Inferior parietal cortex (tissue), 1 donor: Measurements from ENCODE around the gene JARID2.
A peak's percentile ranks its signal among the peaks of the same experiment; 100 is the strongest.
"Not testable (repeated sequence)": the region's sequence is repeated elsewhere in the genome, so short reads cannot be mapped to it uniquely, and the experiment has no call there.

Source experiments
- DNase-seq: peaks from one replicate; pipeline ENCODE4 v3.0.0-alpha.2; 2016; ENCODE audit errors: extremely low spot score

Gene JARID2

DNA sequence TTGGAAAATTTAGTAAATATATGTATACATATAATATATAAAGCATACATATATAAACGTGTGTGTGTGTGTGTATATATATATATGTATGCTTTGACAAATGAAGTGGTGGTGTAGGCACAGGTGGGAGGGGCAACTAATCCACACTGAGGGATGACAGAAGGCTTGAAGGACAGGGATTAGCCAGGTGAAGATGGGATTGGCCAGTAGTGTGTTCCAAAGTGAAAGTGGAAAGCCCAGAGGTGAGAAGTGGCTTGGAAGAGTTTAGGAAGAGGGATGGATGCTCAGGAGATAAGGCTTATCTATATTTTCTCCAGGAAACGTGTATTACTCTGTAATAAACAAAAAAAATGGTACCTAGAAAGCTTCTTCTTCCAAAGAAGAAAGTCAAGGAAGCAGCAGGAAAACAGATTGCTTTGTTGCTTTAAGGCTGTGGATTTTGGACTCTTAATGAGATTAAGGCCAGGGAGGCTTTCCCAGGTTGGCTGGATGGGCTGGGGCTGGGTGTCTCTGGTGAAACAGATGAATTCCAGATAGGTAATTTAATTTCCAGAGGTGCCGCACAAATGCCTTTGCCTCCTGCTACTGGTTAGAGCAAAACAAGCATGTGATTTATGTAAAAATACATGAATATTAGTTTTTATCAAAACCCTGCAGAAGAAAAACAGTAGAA is 63.9 kb downstream of the JARID2 start:
- no peak for DNase-seq

DNA sequence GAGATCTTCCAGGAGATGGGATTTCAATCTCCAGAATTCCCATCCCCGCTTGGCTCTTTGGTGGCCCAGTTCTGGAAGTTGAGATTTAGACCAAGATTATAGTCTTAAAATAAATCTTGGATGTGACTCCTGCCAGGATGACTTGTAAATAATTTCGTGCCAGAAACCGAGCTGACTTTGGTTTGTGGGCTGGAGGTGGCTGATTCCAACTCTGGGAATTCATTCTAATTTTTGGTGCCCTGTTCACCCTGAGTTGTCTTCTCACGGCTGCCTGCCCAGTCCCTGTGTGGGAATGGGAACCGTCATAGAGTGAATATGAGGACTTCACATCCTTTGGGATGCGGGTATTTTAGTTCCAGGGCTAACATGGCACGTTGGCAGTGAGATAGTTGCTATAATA is 64.8 kb downstream of the JARID2 start:
- DNase-seq: no peak

DNA sequence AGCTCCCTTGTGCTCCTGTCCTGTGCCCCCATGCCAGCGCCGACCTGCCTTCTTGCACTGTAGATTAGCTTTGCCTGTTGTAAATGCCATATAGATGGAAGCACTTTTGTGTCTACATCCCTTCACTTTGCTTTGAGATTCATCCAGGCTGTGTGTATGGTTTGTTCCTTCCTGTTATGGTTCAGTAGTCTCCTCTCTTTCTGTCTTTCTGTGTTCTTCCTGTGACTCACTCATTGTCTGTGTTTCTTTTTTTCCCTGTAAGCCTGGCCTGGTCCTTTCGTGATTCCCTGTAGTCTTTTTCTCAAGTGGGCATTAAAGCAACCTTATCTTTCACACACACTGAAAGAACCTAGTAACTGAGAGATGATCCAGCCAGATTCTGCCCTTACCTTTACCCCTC is 66.6 kb downstream of the JARID2 start:
- DNase-seq: peak; percentile 30

GRCh38 chr6:15313367-15313766 is 67.5 kb downstream of the JARID2 start:
- peak; percentile 61 for DNase-seq

DNA sequence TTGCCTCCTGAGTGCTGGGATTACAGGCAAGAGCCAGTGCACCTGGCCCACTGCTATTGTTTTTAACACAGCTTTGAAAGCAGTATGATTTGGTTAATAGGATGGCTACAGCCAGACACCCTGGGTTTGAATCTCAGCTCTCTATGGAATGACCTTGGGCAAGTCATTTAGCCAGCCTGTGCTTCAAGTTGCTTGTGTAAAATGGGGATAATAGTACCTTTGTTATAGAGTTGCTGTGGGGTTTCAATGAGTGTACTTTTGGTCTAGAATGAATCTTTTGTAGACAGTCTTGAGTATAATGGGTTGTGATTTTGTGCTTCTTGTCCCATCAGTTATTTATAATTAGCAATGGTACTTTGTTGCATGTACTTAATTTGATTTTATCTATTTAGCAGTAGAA is 70.9 kb downstream of the JARID2 start:
- DNase-seq: no peak

DNA sequence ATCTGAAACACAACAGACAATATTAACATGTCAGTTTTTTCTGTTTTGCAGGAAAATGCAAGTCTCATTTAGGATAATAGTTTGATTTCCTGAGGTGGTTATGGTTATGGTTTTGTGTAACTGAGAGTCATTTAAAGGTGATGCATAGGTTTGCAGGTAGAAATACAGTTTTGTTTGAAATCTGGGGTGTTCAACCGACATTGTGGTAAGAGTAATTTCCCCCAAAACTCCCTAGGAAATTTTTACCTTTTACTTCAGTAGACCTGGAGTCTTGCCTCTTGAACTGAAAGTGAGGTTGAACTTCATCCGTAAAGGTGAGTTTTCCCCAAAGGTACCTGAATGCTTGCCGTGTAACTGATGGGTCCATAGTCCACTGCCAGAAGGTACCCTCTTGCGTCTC is 71.4 kb downstream of the JARID2 start:
- no peak for DNase-seq

- no peak for DNase-seq
Measured at GRCh38 chr6:15317934-15318902, 72.3 kb downstream of the JARID2 start.

DNA sequence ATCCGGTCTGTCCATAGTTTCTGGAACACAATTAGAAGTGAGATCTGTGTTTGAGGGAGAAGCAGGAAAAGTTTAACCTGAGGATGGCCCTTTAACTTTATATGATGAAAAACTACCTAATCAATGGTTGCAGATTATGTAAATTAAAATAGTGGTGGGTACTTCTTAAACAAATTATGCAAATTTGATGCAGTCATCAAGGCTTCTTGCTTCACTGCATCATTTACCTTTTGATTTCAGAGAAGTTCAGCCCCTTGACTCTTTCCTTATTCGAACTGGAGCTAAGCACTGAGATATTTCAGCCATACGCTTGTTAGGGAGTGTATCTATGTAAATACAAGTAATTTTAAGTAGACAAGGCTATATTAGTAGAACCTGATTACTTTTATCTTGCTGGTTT is 73.8 kb downstream of the JARID2 start:
- no peak for DNase-seq

DNA sequence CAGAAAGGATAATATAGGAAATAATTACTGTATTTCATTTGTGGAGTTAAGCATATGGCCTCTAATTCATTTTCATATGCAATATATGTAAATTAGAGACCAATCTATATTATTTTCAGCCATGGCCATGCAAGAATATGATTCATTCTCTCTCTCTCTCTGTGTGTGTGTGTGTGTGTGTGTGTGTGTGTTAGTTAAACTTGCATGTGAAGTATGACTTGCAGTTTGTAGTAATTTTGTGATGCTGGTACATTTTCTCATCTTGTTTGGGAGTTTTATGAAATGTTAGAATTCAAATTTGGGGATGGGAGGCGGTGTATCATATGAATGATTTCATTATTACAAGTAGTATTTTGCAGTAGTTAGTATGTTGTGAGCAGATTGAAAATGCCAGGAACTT is 74.8 kb downstream of the JARID2 start:
- DNase-seq: no peak

DNA sequence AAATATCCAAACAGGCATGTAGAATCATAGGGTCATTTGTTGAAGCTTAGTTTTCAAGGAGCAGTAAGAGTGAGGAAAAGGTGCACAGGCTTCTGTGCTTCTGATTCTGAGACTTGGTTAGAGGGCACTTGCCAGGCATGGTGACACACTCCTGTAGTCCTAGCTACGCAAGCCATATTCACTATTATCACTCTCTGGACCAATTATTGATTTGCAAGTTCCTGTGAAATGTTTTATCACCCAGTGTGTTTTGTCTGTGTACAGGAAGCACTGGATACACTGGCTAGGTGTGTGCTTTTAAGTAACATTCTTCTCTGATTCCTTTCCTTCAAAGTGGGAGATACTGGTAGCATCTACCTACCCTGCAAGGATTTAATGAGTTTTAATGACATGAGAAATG is 76.3 kb downstream of the JARID2 start:
- no peak for DNase-seq

DNA sequence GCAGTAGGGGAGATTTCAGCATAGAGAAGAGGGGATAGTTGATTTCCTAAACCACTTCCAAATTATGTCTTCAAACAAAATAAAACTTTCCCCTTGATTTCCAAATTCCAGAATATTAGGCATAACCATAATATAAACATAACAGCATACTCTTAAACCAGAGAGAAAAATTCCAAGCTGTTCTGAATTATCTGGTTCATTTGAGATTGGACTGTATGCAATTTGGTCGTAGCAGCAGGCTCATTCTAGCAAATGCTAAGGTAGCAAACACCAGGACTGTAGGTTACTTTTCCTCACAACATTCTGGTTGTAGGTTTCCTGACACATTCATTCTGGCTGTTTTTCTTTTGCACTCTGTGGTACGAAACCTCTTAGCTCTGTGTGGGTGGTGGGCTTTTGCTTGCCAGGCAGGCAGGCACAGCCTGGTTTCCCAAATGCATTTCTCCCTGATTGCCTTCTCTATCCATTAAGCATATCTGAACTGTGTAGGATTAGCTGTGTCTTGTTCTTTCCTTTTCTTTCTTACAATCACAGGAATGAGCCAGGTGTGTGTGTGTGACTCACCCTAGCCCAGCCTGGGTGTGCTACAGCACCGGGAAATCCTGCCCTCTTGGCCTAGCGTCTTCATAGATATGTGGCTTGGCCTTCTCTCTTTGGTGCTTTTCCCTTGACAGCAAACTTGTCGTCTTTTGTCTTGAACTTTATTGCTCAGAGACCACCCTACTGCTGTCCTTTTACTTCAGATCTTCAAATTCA is 77.1 kb downstream of the JARID2 start:
- DNase-seq: no peak

DNA sequence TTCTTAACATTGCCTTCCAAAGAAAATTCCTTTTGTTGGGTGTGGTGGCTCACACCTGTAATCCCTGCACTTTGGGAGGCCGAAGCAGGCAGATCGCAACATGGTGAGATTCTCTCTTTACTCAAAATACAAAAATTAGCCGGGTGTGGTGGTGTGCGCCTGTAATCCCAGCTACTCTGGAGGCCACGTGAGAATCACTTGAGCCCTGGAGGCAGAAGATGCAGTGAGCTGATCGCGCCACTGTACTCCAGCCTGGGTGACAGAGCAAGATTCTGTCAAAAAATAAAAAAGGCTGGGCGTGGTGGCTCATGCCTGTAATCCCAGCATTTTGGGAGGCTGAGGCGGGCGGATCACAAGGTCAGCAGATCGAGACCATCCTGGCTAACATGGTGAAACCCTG is 77.7 kb downstream of the JARID2 start:
- not testable (repeated sequence) for DNase-seq

DNA sequence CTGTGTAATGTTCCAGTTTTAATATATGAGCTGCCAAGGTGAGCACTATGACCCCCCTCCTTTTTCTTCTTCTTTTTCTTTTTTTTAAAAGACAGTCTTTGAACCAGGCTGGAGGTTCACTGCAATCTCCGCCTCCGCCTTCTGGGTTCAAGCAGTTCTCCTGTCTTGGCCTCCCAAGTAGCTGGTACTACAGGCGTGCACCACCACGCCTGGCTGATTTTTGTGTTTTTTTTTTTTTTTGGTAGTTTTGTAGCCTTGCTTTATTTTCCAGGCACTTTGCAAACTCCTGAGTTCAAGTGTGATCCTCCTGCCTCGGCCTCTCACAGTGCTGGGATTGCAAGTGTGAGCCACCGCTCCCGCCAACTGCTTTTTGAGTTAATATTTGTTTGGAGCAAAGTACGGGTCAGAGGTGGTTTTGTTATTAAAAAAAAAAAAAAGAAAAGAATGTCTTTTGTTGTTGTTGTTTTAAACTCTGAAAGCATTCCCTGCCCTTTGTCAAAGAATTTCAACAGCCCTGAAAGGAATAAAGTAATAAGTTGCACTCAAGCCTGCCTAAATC is 78.6 kb downstream of the JARID2 start:
- DNase-seq: no peak

DNA sequence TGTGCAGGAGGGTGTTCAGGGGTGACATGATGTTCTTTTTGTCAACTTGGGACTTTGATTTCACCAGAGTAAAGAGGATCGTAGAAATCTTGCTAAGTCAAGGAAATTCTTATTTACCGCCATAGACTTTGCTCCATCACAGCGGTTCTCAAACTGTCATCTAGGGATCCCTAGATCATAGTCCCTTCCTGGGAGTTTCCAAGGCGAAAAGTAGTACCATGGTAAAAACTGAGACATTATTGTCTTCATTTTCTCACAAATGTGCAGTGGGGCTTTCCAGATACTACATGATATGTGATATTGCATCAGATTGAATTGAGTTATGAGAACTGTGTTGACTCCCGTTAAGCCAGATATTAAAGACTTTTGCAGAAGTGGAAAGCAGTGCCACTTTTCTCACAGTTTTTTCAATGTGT is 79.7 kb downstream of the JARID2 start:
- no peak for DNase-seq

- DNase-seq: no peak
Measured at GRCh38 chr6:15326067-15326614, 80.3 kb downstream of the JARID2 start.

DNA sequence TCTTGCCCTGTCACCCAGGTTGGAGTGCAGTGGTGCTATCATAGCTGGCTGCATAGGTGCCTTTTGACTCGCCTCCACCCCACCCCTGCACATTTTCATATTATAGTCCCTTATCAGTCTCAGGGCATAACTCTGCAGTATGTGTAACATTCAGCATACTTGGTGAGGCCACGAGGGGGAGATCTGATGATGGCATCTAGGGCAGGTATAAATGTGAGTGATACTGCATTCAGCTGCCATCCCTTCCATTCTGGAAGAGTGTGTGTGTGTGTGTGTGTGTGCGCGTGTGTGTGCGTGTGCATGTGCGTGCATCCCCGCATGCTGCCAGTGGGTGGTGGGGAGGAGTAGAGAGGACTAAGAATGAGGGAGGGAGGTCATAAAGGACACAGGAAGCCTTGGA is 81.4 kb downstream of the JARID2 start:
- DNase-seq: no peak

- no peak for DNase-seq
Measured at GRCh38 chr6:15329197-15329671, 83.4 kb downstream of the JARID2 start.

GRCh38 chr6:15330174-15330944 is 84.5 kb downstream of the JARID2 start:
- no peak for DNase-seq

DNA sequence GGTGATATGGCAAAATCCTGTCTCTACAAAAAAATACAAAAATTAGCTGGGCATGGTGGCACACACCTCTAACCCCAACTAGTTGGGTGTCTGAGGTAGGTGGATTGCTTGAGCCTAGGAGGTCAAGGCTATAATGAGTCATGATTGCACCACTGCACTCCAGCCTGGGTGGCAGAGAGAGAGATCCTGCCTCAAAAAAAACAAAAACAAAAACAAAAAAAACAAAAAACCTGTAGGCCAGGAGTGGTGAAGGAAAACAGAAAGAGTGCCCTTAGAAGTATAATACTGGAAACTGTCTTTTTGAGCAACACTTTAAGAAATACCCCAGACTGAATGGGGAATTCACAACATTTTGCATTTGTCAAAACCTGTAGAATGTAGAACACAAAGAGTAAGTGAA is 85.3 kb downstream of the JARID2 start:
- no peak for DNase-seq

DNA sequence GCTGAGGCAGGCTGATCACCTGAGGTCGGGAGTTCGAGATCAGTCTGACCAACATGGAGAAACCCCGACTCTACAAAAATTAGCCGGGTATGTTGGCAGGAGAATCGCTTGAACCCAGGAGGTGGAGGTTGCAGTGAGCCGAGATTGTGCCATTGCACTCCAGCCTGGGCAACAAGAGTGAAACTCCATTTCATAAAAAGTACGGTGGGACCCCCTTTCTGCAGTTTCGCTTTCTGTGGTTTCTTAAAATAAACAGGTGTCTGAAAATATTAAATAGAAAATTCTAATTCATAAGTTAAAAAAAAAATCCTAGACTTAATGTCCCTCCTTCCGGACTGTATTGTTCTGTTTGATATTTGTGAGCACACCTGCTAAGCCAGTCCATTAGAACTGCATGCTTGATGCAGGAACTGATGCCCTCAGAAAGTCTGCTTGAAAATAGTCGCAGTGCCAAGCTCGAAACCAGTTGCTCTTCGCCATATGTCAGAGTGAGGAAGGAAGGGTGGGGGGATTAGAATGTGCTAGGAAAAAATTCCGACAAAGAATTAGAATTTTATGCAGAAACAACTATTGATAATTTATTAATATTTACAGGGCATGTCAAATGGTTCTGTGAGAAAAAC is 85.9 kb downstream of the JARID2 start:
- DNase-seq: no peak
